Measurements from ENCODE around the gene ORC3. TPM values are rescaled to one million over a fixed set of nuclear protein-coding genes. Genes with fewer than 3 reads are reported as not detected.

ORC3 gene
- total and polyA plus RNA-seq, 2 of the 4 experiments (the other 2 are of a cell fraction), result 22.3 to 30.6 TPM

- no peak overlapping the region for H2BK120ac ChIP-seq (ENCODE audit: low read depth, low read length)
- CTCF ChIA-PET, result no interaction called here
These were observed 40.8 kb downstream of the ORC3 start for GRCh38 chr6:87630746-87631145.

More at GRCh38 chr6:87630746-87631145, 40.8 kb downstream of the ORC3 start:
- DNase-seq (no peak), ATAC-seq (ENCODE audit: low read depth) (no peak)
- Histone ChIP-seq H3K9me1 (ENCODE audit: insufficient read depth, low read length) (no peaks in the 10 kb centered on the region), H2BK5ac (ENCODE audit: low read depth, low read length, poor library complexity, severe bottlenecking) (no peak overlapping the region), H4K8ac (ENCODE audit: low read depth in 2 of 2, low read length in 2 of 2) (no peak overlapping the region), H3K27ac (ENCODE audit: insufficient read depth, low read length) (no peak overlapping the region), H2AK9ac (replicated peaks; ENCODE audit: low read depth, low read length, poor library complexity) (no peak overlapping the region), H3K4ac (ENCODE audit: low read depth, low read length) (no peak overlapping the region), H3K9me3 (ENCODE audit: control insufficient read depth, insufficient read depth, low read length) (no peaks in the 10 kb centered on the region), H2AK5ac (ENCODE audit: low read depth, low read length) (no peak overlapping the region), H3K36me3 (ENCODE audit: control insufficient read depth, insufficient read depth, low read length) (0 out of 2 replicates have a peak, but pooled peaks cover 1% of the 10 kb centered on the region), H3K4me3 (ENCODE audit: insufficient read depth, low read depth, low read length) (no peak overlapping the region), H3K79me1 (ENCODE audit: low read depth in 1 of 2, low read length in 2 of 2) (no peaks in the 10 kb centered on the region; a peak in 1 of 4 replicates), H3K4me1 (ENCODE audit: control insufficient read depth, insufficient read depth, low read length) (peaks cover 4% of the 10 kb centered on the region), H3K14ac (replicated peaks; ENCODE audit: low read depth, low read length) (no peak overlapping the region), H4K20me1 (ENCODE audit: insufficient read depth, low read length) (no peaks in the 10 kb centered on the region), H3K23ac (ENCODE audit: low read depth, low read length) (no peak overlapping the region), H3K56ac (ENCODE audit: extremely low read depth, insufficient read depth, low read length) (no peak overlapping the region), H4K5ac (ENCODE audit: low read depth, low read length) (no peak overlapping the region), H2BK15ac (ENCODE audit: low read depth, low read length) (no peak overlapping the region; the same call in 2 of the 3 replicates), H2AFZ (replicated peaks; ENCODE audit: low read length, poor library complexity) (no peak overlapping the region), H3K9ac (ENCODE audit: low read depth, low read length) (no peak overlapping the region), H3K27me3 (ENCODE audit: control insufficient read depth, insufficient read depth, low read length) (no peaks in the 10 kb centered on the region), H4K91ac (ENCODE audit: insufficient read depth, low read depth, low read length) (no peak overlapping the region), H3K4me2 (ENCODE audit: low read depth, low read length) (no peak overlapping the region), H2BK20ac (ENCODE audit: low read depth, low read length) (no peak overlapping the region), H3K18ac (ENCODE audit: low read depth, low read length) (no peak overlapping the region)
- TF ChIP-seq BHLHE40 (IDR thresholded peaks at IDR 0.05; ENCODE audit: low read depth, low read length), result no peak
- no peak for TF ChIP-seq MAZ (IDR thresholded peaks at IDR 0.05; ENCODE audit: borderline replicate concordance, low read depth, low read length)
- TF ChIP-seq CHD1 (IDR thresholded peaks at IDR 0.05; ENCODE audit: low read depth, low read length), result no peak
- TF ChIP-seq NFE2L2 (IDR thresholded peaks at IDR 0.05; ENCODE audit: low read depth, low read length), result no peak
- no peak for TF ChIP-seq POLR2A (IDR thresholded peaks at IDR 0.05; ENCODE audit: low read depth, low read length)
- TF ChIP-seq RAD21 (IDR thresholded peaks at IDR 0.05; ENCODE audit: low read length), result no peak
- TF ChIP-seq RCOR1 (IDR thresholded peaks at IDR 0.05; ENCODE audit: insufficient replicate concordance, low read length), result no peak
- TF ChIP-seq ELK1 (IDR thresholded peaks at IDR 0.05; ENCODE audit: borderline replicate concordance, low read depth, low read length), result no peak
- TF ChIP-seq SMC3 (IDR thresholded peaks at IDR 0.05; ENCODE audit: low read depth, low read length), result no peak
- dilution Hi-C loops (cut with HindIII; ENCODE audit: low sequenced_read_pairs, unreplicated experiment) (no loop called here), in situ Hi-C loops (cut with MboI; ENCODE audit: low sequenced_read_pairs) (no loop called here), intact Hi-C loops (cut with micrococcal nuclease) (no loop called here)
- POLR2A ChIA-PET (ENCODE audit: unreplicated experiment), result no interaction called here
- whole genome bisulfite sequencing, 2 experiments (ENCODE audit: extremely low coverage in 2 of 2, insufficient read length in 1 of 2), result no CpG with 5 or more reads among the region's 1 CpG
- no TSS peak for BruUV-seq (replicated peaks)

Data from IMR-90 (cell line).